ENCODE measurements around the gene HSPA5.
"Not testable (repeated sequence)": the region's sequence is repeated elsewhere in the genome, so short reads cannot be mapped to it uniquely, and the experiment has no call there.

The HSPA5 gene

DNA sequence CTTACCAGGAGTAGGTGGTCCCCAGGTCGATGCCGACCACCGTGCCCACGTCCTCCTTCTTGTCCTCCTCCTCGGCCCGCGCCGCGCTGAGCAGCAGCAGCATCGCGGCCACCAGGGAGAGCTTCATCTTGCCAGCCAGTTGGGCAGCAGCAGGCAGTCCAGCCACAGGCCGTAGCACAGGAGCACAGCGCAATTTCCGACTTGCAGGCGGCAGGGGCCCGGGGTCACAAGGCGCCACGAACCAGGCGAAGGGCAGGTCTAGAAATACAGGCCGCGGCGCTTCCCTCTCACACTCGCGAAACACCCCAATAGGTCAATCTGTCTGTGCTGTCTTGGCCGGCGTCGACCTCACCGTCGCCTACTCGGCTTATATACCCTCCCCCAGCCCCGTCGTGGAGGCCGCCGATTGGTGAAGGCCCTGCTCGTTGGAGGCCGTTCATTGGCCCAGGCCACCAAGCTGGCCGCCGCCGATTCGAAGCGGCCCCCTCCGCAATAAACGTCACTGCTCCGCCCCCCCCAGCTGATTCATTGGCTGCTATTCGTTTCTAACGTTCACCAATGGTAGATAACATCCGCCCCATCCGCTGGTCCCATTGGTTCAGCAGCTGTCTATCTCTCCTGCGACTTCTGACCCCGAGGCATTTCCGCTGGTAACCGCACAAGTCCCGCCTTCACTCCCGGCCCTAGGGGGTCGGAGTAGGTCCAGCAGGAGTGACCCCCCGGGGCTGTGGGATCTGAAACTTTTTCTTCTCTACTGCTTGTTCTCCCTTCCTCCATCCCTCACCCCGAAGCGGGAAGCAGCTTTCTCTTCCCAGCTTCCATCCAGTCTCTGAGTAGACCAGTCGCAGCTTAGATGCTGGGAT lies at the start of gene HSPA5:
Gene HSPA5 (minus strand): TSS at position 344 of the 863 bp plus-strand sequence. CDS start 217 bp downstream, at position 127.
- DNase-seq = peak; percentile 99

DNA sequence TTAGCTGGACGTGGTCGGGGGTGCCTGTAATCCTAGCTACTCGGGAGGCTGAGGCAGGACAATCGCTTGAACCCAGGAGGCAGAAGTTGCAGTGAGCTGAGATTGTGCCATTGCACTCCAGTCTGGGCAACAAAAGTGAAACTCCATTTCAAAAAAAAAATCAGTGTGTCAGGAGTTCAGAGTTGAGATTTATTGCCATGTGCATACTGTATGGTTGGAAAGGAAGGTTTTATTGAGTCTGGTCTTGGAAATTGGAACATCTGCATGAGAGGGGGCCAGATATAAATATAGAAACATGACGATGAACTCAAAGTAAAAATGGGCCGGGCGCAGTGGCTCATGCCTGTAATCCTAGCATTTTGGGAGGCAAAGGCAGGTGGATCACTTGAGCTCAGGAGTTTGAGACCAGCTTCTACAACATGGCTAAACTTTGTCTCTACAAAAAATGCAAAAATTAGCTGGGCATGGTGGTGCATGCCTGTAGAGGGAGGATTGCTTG lies 45.8 kb upstream of the HSPA5 start:
- DNase-seq = not testable (repeated sequence)

DNA sequence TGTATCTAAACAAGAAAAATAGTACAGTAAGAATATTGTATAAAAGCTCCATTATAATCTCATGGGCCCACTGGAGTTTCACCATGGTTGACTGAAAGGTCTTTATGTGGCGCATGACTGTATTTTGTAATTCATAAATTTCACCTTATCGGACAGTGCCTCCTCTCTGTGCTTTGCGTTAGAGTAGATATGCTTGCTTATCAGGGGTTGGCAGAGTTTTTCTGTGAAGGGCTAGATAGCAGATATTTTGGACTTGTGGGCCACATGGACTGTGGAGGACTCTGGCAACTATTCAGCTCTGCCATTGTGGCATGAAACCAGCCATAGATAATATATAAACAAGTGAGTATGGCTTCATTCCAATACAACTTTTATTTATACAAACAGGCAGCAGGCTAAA lies 43.7 kb upstream of the HSPA5 start:
- no peak for DNase-seq

DNA sequence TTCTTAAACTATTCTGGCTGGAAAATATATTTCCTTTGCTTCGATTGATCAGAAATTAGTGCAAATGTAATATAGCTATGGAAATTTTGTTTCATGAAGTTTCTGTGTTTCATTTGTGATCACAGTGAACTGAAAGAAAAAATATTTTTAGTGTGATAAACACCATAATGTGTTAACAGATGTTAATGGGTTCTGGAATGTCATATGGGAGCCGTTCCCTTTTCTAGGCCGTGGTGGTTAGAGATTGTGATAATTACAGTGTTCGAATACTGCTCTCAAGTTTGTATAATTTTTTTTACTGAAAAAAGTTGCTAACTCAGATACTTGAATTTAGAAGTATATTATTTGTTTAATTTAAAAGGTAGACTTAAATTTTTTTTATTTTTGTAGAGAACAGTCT lies 39.8 kb upstream of the HSPA5 start:
- DNase-seq = no peak

DNA sequence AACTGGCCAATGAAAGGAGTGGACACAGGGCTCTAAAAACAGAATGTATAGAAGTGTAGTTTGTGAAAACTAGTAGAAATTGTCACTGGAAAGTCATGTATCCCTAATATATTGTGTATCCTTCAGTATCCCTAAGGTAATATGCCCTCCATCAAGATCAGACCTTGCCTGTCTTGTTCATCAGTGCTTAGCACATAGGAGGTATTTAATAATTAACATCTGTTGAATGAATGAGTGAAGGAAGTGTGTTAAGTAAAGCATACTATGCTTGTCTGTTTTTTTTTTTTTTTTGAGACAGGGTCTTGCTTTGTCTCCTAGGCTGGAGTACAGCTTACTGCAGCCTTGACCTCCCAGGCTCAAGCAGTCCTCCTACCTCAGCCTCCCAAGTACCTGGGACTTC lies 36.3 kb upstream of the HSPA5 start:
- DNase-seq = no peak

DNA sequence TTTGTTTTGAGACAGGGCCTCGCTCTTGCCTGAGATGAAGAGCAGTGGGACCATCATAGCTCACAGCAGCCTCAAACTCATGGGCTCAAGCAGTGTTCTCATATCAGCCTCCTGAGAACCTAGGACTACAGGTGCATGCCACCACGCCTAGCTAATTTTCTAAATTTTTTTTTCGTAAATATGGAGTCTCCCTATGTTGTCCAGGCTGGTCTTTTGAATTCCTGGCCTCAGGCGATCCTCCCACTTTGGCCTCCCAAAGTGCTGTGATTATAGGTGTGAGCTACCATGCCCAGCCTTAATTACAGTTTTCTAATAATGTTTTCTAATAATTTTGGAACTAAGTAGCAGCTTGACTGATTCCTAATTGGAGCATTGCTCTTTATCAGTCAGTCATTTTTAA lies 35.6 kb upstream of the HSPA5 start:
- no peak for DNase-seq

DNA sequence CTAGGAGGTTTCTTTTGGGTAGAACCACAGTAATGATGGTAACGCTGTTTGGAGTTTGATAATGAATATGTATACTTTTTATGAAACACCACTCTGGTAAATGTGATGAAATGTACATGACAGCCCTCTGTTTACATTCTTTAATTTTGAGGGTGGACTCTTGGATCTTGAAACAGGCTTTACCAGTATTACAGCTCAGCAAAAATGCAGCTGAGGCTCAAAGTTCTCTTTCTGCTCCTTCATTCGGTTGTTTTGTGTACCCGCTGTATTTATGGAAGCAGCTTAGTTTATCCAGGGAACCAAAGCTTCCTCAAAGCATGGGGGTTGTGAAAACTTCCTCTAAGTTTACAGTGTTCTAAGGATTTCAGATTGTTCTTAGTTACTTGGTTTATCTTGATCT lies 31.6 kb upstream of the HSPA5 start:
- no peak for DNase-seq

DNA sequence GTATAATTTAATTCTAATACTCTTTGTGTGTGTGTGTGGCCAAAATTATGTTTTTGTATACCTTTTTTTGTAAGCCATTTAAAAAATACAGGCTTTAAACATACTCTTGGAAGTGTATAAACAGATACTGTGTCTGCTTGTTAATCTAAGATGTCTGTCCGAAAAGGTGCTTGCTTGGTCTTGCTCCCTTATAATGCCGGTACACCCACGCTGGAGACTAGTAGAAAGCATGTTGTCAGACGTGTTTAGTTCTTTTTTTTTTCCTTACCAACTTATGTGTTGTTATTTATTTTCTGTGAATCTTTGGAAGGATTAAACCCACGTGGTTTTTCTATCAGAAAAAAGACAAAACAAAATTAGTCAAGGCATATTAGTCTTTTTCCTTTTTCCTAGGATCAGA lies 29.9 kb upstream of the HSPA5 start:
- no peak for DNase-seq

DNA sequence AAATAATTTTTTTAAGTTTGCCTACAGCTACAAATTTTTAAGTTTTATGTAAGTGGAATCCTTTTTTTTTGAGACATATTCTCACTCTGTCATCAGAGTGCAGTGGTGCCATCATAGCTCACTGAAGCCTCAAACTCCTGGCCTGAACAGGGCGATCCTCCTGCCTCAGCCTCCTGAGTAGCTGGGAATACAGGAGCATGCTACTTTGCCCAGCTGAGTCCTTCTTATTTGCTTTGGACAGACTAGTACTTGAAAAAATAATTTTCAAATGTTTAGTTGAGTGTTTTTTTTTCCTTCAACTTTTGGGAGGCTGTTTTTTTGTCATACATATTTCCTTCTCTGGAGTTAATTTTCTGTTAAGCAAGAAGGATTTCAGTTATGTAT lies 27.9 kb upstream of the HSPA5 start:
- no peak for DNase-seq

DNA sequence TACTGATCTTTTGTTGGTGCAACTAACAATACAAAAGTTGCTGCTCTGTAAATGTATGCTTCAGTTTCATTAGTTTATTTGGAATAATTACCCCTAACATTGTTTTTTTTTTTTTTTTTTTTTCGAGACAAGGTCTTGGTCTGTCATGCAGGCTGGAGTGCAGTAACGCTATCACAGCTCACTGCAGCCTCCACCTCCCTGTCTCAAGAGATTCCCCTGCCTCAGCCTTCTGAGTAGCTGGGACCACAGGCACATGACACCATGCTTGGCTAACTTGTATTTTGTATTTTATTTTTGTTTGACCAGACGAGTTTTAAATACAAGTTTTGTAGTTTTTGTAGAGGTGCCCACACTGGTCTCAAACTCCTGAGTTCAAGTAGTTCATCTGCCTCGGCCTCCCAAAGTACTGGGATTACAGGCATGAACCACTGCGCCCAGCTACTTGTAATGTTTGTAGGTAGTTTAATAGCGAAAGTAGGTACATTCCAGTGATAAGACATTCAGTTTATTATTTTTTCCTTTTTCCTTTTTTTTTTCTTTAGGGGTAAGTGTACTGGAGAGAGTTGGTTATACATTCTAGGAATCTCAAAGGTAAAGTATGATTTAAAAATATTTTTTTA lies 27.4 kb upstream of the HSPA5 start:
- no peak for DNase-seq

DNA sequence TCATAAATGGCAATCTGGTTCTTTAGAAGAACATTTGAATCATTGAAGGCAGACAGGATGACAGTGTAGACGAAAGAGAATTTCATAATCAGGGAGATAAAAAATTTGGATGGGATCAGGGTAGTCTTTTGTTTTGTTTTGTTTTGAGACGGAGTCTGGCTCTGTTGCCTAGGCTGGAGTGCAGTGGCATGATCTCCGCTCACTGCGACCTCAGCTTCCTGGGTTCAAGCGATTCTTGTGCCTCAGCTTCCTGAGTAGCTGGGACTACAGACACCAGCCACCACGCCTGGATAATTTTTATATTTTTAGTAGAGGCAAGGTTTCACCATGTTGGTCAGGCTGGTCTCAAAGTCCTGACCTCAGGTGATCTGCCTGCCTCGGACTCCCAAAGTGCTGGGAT lies 22.9 kb upstream of the HSPA5 start:
- DNase-seq = peak; percentile 45

DNA sequence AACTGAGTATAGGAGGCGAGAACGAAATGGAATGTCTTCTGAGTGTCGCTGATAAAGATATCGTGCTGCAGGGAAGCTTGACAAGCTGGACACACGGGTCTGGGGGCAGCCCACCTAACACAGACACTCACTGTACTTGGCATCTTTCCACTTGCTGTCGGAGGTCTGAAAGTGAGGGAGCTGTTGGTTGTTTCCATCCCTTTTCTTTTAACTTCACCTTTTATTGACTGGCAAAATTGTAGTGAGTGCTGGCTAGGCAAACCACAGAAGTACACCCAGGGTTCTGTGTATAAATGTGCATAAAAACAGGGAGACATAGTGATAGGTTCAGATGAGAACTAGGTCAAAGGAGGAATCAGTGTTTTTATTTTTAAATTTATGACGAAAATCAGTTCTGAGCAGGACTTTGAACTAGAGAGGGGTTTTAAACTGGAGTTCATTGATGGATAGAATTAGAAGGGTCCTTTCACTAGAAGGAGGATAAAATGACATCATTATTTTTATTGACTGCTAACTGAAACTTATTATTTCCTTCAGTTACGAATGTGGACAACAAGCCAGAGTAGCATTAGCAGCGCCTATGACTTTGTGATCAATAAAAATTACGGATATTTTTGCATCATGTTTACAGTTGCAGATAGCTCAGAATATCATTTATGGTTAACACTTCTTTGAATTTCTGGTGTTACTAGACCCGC lies 21.3 kb upstream of the HSPA5 start:
- DNase-seq = no peak

DNA sequence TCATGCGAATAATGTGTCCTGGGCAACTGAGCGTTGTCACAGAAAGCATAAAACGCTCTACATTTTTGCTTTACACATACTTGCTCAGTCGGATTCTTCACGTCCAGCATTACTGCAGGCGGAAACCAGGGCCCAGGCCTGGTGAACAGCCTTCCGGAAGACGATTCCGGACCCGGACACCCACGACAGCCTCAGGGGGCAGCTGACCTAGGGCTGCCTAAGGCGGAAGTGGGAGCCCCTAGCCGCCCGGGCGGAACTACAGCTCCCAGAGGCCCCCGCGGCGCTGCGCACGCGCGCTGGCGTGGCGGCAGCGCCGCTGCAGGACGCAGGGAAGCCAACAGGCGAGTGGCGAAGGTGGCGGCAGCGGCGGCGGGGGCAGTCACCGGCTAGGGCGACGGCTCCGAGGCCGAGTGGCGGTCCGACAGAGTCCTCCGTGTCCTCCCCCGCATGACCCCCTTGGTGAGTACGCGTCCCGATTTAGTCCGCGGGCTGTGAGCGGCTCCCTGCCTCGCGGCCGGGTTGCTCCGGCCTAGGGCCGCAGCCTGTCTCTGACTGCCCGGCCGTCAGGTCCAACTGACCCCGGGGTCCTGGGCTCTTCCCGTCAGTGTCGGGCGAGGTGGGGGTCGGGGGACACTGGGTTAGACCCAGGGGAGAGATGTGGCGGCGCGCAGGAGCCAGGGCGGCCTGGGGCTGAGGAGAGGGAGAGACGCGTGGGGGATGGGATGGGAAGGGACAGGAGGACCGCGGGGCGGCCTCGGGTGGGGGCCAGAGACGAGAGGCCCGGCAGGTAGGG lies 20.6 kb upstream of the HSPA5 start, which contains the start of gene GAPVD1:
Gene GAPVD1 (plus strand): TSS at position 326 of the 793 bp plus-strand sequence. CDS start 37,096 bp downstream, outside the sequence.
- peak; percentile 86 for DNase-seq

DNA sequence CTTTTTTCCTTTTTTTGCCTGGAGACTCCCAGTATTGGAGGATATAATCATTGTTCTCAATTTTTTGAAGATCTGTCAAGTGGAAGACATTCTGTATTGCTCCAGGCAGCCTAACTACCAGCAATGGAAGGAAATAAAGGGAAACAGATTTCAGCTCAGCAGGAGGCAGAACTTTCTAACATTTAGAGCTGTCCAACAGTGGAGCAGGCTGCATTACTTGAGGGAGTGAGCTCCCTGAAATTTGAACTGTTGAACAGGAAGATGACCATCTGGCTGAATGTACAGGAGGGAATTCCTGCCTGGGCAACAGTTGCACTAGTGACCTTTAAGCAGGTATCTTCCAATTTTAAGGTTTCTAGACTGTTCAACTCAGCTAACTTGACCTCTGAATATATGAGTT lies 19.4 kb upstream of the HSPA5 start:
- DNase-seq = no peak

DNA sequence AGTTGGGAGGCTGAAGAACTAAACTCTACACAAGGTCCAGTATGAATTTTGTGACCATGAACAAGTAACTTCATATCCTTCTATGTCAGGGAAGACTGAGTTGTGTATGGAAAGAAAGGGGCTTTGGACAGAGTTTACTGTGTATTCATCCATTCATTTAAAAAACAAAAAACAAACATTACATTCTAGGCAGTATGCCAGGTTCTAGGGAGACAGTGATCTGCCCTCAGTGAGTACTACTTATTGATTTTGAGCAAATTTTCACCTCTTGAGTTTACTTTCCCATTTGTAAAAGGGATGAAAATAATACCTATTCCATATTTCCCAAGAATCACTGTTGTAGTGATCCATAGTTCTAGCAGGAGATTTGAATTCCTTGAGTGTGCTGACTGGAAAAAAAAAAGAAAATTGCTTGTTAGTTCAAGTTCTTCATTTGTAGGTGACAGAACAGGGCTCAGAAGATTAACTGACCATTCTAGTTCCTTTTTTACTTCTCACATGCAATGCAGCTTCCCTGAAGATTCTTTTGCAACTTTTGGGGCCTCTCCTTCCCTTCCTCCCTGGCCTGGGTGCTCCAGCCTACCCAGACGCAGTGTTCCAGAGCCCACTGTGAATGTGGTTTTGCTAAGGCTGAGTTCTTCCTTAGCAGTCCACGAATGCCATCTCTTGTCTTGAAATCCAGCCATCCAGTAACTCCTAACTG lies 17.8 kb upstream of the HSPA5 start:
- no peak for DNase-seq

DNA sequence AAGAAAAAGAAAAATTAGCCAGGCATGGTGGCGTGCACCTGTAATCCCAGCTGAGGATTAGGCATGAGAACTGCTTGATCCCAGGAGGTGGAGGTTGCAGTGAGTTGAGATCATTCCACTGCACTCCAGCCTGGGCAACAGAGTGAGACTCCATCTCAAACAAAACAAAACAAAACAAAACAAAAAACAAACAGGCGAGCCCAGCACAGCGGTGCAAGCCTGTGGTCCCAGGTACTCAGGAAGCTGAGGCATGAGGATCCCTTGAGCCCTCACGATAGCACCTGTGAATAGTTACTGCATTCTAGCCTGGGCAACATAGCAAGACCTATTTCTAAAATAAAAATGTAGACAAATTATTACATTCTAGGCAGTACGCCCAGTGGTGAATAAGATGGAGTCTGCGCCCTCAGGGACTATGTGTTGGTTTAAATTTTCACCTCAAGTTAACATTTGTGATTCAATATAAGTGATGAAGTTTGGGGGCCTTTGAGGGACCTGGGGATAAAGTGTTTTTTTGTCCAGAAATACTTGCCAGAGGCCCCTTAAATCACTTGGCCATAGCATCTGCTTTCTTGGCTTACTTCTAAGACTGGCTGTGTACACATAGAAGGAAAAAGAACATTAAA lies 17.1 kb upstream of the HSPA5 start:
- no peak for DNase-seq

DNA sequence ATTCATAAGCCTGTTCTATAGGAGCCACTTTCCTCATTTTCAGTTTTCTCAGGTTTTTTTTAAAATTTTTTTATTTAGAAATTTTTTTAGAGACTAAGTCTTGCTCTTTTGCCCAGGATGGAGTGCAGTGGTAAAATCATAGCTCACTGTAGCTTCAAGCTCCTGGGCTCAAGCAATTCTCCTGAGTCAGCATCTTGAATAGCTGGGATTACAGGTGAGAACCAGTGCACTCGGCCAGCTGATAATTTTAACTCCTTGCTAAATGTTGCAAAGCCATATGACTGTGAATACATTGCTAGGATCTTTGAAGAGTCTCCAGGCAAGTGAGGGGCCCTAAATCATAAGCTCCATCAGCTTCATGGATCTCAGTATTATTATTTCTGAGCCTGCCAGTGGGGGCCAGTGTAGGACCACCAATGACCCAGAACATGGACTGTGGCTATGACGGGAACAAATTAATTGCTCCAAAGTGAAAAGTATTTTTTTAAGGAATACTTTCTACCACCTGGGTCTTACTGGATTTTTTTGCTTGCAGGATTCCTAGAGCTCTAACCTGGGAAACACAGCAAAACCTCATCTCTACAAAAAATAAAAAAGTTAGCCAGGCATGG lies 14.7 kb upstream of the HSPA5 start:
- no peak for DNase-seq

DNA sequence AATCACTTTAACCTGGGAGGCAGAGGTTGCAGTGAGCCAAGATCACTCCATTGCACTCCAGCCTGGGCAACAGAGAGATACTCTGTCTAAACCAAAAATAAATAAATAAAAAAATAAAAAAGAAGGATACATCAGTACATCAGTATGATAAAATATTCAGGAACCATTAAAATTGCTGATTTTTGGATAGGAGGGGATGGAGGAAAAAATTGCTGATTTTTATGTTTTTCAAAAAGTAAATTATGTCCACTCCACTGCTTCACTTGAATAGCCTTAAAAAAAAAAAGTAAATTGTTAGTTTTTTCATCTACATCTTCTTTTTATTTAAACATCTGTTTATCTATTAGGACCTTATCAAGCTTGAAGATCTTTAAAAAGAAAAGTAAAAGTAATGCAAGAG lies 13.1 kb upstream of the HSPA5 start:
- DNase-seq = no peak

DNA sequence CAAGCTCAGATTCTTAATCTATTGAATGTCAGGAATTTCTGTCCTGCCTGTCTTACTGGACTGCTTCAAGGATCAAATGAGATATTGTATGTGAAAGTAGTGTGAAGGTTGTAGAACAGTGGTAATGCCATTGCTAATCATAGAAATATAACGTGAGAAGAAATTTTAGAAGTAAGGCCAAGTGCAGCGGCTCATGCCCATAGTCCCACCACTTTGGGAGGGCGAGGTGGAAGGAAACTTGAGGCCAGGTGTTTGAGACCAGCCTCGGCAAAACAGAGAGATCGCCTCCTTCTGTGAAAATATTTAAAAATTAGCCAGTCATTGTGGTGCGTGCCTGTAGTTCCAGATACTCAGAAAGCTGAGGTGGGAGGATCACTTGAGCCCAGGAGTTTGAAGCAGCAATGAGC lies 5.1 kb upstream of the HSPA5 start:
- no peak for DNase-seq

DNA sequence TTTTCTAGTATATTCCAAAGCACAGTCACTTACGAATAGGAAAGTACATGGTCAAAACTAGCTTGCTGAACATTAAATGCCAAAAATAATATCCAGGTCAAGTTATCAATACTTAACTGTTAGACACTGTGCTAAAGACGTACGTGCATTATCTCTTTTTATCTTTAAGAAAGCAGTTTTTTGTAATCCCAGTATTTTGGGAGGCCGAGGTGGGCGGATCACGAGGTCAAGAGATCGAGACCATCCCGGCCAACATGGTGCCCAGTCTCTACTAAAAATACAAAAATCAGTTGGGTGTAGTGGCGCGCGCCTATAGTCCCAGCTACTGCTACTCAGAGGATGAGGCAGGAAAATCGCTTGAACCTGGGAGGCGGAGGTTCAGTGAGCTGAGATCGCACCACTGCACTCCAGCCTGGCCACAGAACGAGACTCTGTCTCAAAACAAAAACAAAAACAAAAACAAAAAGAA lies 2.7 kb upstream of the HSPA5 start:
- DNase-seq = no peak

Data from CD4-positive, alpha-beta T cell treated with Interleukin-4 for 4 hours (primary cell).